T-helper 17 cell (primary cell): ENCODE data around the gene HS3ST3B1. TPM values are rescaled to one million over a fixed set of nuclear protein-coding genes. Genes with fewer than 3 reads are reported as not detected.

Experiments
- ATAC-seq: fragments of 150-1000 bp; cut with Tn5 transposase; 2 replicates; pipeline ENCODE4 v1.10.0; 2021; ENCODE audit warnings: mild to moderate bottlenecking, moderate library complexity
- DNase-seq, 3 donors: peaks; one replicate each; pipeline versions ENCODE4 v3.0.0 to v3.0.0-alpha.2; 2020 to 2021
- H3K9me3 ChIP-seq: one replicate; pipeline ENCODE4 v1.7.0; 2013; ENCODE audit warnings: low read length, mild to moderate bottlenecking; ENCODE audit not compliant: control insufficient read depth, poor library complexity, severe bottlenecking
- H3K27ac Mint-ChIP-seq: one replicate; pipeline ENCODE4 v1.8.0; 2022; ENCODE audit warnings: mild to moderate bottlenecking, moderate library complexity, mixed read lengths
- H3K27me3 Mint-ChIP-seq: one replicate; pipeline ENCODE4 v1.8.0; 2022; ENCODE audit warnings: mixed read lengths
- H3K36me3 Mint-ChIP-seq: one replicate; pipeline ENCODE4 v1.8.0; 2022; ENCODE audit warnings: low read depth, mixed read lengths
- H3K4me1 Mint-ChIP-seq: one replicate; pipeline ENCODE4 v1.8.0; 2022; ENCODE audit warnings: mild to moderate bottlenecking, mixed read lengths
- H3K4me3 Mint-ChIP-seq: one replicate; pipeline ENCODE4 v1.8.0; 2022; ENCODE audit warnings: mild to moderate bottlenecking, moderate library complexity, mixed read lengths
- total RNA-seq, 4 donors: library from RNA in 2 of 4; stranded (reverse) in 2 of 4; gene quantifications; one replicate each; pipeline ENCODE4 v1.2.3 and lab custom pipeline; 2022 to 2026

HS3ST3B1 gene
- total RNA-seq, 2 donors from 2014 or later: 13.5 to 15.4 TPM

- DNase-seq (no peak), ATAC-seq (no peak)
- Mint-ChIP-seq H3K27ac (no peak overlapping the region), H3K27me3 (no peaks in the 10 kb centered on the region), H3K4me3 (no peak overlapping the region), H3K36me3 (no peaks in the 10 kb centered on the region), H3K4me1 (peaks cover 3% of the 10 kb centered on the region)
- H3K9me3 ChIP-seq: no peaks in the 10 kb centered on the region
Measured at GRCh38 chr17:14398766-14399165, 97.9 kb downstream of the HS3ST3B1 start.

Other genes with a start within 250 kb of the HS3ST3B1 start
- gene COX10, start 231.6 kb upstream of the HS3ST3B1 start, total RNA-seq: 10 to 100 TPM; 16.9 to 19.6 TPM
- gene CDRT15, start 64.2 kb upstream of the HS3ST3B1 start, total RNA-seq: not detected